ENCODE measurements around the gene NLRC3.

- TF ChIP-seq, protein P1, sequence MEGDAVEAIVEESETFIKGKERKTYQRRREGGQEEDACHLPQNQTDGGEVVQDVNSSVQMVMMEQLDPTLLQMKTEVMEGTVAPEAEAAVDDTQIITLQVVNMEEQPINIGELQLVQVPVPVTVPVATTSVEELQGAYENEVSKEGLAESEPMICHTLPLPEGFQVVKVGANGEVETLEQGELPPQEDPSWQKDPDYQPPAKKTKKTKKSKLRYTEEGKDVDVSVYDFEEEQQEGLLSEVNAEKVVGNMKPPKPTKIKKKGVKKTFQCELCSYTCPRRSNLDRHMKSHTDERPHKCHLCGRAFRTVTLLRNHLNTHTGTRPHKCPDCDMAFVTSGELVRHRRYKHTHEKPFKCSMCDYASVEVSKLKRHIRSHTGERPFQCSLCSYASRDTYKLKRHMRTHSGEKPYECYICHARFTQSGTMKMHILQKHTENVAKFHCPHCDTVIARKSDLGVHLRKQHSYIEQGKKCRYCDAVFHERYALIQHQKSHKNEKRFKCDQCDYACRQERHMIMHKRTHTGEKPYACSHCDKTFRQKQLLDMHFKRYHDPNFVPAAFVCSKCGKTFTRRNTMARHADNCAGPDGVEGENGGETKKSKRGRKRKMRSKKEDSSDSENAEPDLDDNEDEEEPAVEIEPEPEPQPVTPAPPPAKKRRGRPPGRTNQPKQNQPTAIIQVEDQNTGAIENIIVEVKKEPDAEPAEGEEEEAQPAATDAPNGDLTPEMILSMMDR (IDR thresholded peaks at IDR 0.05; ENCODE audit: insufficient read depth, low read length, poor library complexity, severe bottlenecking) = no peak
- no peak for TF ChIP-seq EZH2phosphoT487 (conservative IDR thresholded peaks at IDR 0.05; ENCODE audit: low read length)
Measured at GRCh38 chr16:3508736-3509135, 68.5 kb downstream of the NLRC3 start.
